Ammon's horn (tissue), 1 donor: ENCODE measurements around the gene DDOST.
"Not testable (repeated sequence)": the region's sequence is repeated elsewhere in the genome, so short reads cannot be mapped to it uniquely, and the experiment has no call there.

Experiments
- DNase-seq: peaks from one replicate; pipeline ENCODE4 v3.0.0-alpha.2; 2016; ENCODE audit warnings: low spot score

DDOST gene

GRCh38 chr1:20691872-20692271, 30.7 kb upstream of the DDOST start:
- no peak for DNase-seq

- no peak for DNase-seq
Observed at GRCh38 chr1:20689645-20690056, 28.5 kb upstream of the DDOST start.

- DNase-seq: no peak
Observed at GRCh38 chr1:20686883-20687725, 25.9 kb upstream of the DDOST start.

GRCh38 chr1:20685741-20686140, 24.6 kb upstream of the DDOST start:
- DNase-seq: no peak

GRCh38 chr1:20685099-20685662, 24.0 kb upstream of the DDOST start:
- no peak for DNase-seq

- no peak for DNase-seq
Observed at GRCh38 chr1:20684651-20685050, 23.5 kb upstream of the DDOST start.

GRCh38 chr1:20684050-20684620, 23.0 kb upstream of the DDOST start:
- no peak for DNase-seq

- DNase-seq: no peak
Observed at GRCh38 chr1:20683614-20684013, 22.4 kb upstream of the DDOST start.

- DNase-seq: peak; percentile 82
Observed at GRCh38 chr1:20682571-20683236, 21.5 kb upstream of the DDOST start.

GRCh38 chr1:20681999-20682398, 20.8 kb upstream of the DDOST start:
- DNase-seq: no peak

- no peak for DNase-seq
Observed at GRCh38 chr1:20680269-20680668, 19.1 kb upstream of the DDOST start.

GRCh38 chr1:20678599-20678998, 17.4 kb upstream of the DDOST start:
- peak; percentile 40 for DNase-seq

GRCh38 chr1:20673626-20674025, 12.5 kb upstream of the DDOST start:
- not testable (repeated sequence) for DNase-seq

- no peak for DNase-seq
Observed at GRCh38 chr1:20672265-20672632, 11.1 kb upstream of the DDOST start.

- DNase-seq: no peak
Observed at GRCh38 chr1:20670936-20671335, 9.8 kb upstream of the DDOST start.

- DNase-seq: no peak
Observed at GRCh38 chr1:20668581-20668980, 7.4 kb upstream of the DDOST start.

- no peak for DNase-seq
Observed at GRCh38 chr1:20666804-20667203, 5.6 kb upstream of the DDOST start.

GRCh38 chr1:20666146-20666545, 5.0 kb upstream of the DDOST start:
- DNase-seq: no peak

- no peak for DNase-seq
Observed at GRCh38 chr1:20665726-20666125, 4.6 kb upstream of the DDOST start.

- no peak for DNase-seq
Observed at GRCh38 chr1:20663969-20664715, 3.0 kb upstream of the DDOST start.

GRCh38 chr1:20663365-20663764, 2.2 kb upstream of the DDOST start:
- DNase-seq: no peak

- DNase-seq: no peak
Observed at GRCh38 chr1:20662110-20662475, 924 bp upstream of the DDOST start.
